A549 (cell line): ENCODE results near the gene HRH4. TPM values are rescaled to one million over a fixed set of nuclear protein-coding genes. Genes with fewer than 3 reads are reported as not detected.

Experiments used
- ATAC-seq, 2 experiments: fragments of 200-7000 bp in 1 of 2; fragments of >200 bp in 1 of 2; cut with Nextera tagmentation in 1 of 2; cut with Tn5 transposase in 1 of 2; 3 replicates each; pipeline versions ENCODE4 v1.8.0 to v1.9.1; 2018 to 2020; ENCODE audit warnings: mild to moderate bottlenecking in 1 of 2, moderate library complexity in 1 of 2
- CTCF ChIA-PET: fragments of 300-600 bp; sonication (Branson Sonifier 250); formaldehyde crosslinking; extraction: SDS; loops from one replicate; lab custom pipeline; 2021; ENCODE audit warnings: antibody characterized with exemption, inconsistent platforms; lab: Yijun Ruan, JAX
- POLR2A ChIA-PET: fragments of 350-600 bp; formaldehyde crosslinking; extraction: SDS; loops from one replicate; lab custom pipeline; 2021; ENCODE audit warnings: antibody characterized with exemption, inconsistent platforms; lab: Yijun Ruan, JAX
- DNase-seq, 2 experiments: peaks; one replicate each; pipeline versions ENCODE4 v3.0.0 to v3.0.0-alpha.2; 2011 to 2016; ENCODE audit warnings: low read depth in 1 of 2, low spot score in 1 of 2
- FAIRE-seq: peaks from 2 replicates; lab custom pipeline; 2011; peaks lifted over from hg19 to GRCh38; lab: Jason Lieb, UNC
- H3K27ac ChIP-seq, 2 experiments: fragments of >200 bp; sonication (Bioruptor Twin); formaldehyde crosslinking; 3 replicates each; pipeline ENCODE4 v1.5.1; 2016 to 2017
- H3K4me1 ChIP-seq: fragments of >200 bp; sonication (Bioruptor Twin); formaldehyde crosslinking; 3 replicates; pipeline ENCODE4 v1.6.1; 2016
- H3K4me2 ChIP-seq: fragments of >200 bp; sonication (Bioruptor Twin); formaldehyde crosslinking; 3 replicates; pipeline ENCODE4 v1.6.1; 2016
- H3K4me3 ChIP-seq: fragments of >200 bp; sonication (Bioruptor Twin); formaldehyde crosslinking; 3 replicates; pipeline ENCODE4 v1.5.1; 2016
- H3K9me3 ChIP-seq: fragments of >200 bp; sonication (Bioruptor Twin); formaldehyde crosslinking; 3 replicates; pipeline ENCODE4 v1.6.1; 2016
- CBX8 ChIP-seq: fragments of 200-600 bp; sonication (generic); IDR thresholded peaks from 2 replicates; pipeline ENCODE4 v1.6.1; 2016
- CTCF ChIP-seq: fragments of >200 bp; sonication (Bioruptor Twin); formaldehyde crosslinking; IDR thresholded peaks from 3 replicates; pipeline ENCODE4 v1.5.1; 2016
- EHF ChIP-seq: fragments of 250-450 bp; sonication (Bioruptor Pico); IDR thresholded peaks from 2 replicates; pipeline ENCODE4 v1.5.0; 2020; ENCODE audit warnings: mild to moderate bottlenecking
- ESRRA ChIP-seq: fragments of 150-350 bp; IDR thresholded peaks from 2 replicates; pipeline ENCODE4 v1.6.1; 2014; ENCODE audit warnings: mild to moderate bottlenecking, low read length, borderline replicate concordance
- FOSB ChIP-seq: fragments of 250-450 bp; sonication (Bioruptor Pico); IDR thresholded peaks from 2 replicates; pipeline ENCODE4 v1.5.0; 2020; ENCODE audit warnings: mild to moderate bottlenecking, moderate library complexity
- FOSL2 ChIP-seq, 2 experiments: fragments of 450-650 bp in 1 of 2; fragments of >200 bp in 1 of 2; sonication (Bioruptor Twin) in 1 of 2; formaldehyde crosslinking; IDR thresholded peaks; 2 replicates each; pipeline versions ENCODE4 v1.5.0 to v1.6.1; 2016 to 2020; ENCODE audit warnings: mild to moderate bottlenecking in 1 of 2, moderate library complexity in 1 of 2
- FOXS1 ChIP-seq: fragments of 250-450 bp; sonication (Bioruptor Pico); IDR thresholded peaks from 2 replicates; pipeline ENCODE4 v1.5.0; 2020; ENCODE audit warnings: mild to moderate bottlenecking, moderate library complexity
- HDAC2 ChIP-seq: fragments of 200-600 bp; sonication (generic); IDR thresholded peaks from 2 replicates; pipeline ENCODE4 v1.6.1; 2016
- HMGXB4 ChIP-seq: fragments of 250-450 bp; sonication (Bioruptor Pico); IDR thresholded peaks from 2 replicates; pipeline ENCODE4 v1.5.0; 2021; ENCODE audit warnings: mild to moderate bottlenecking, moderate library complexity, borderline replicate concordance
- JUNB ChIP-seq: fragments of >200 bp; sonication (Bioruptor Twin); formaldehyde crosslinking; IDR thresholded peaks from 2 replicates; pipeline ENCODE4 v1.6.1; 2016
- MAFK ChIP-seq: fragments of 450-650 bp; IDR thresholded peaks from 2 replicates; pipeline ENCODE4 v1.6.1; 2014; ENCODE audit not compliant: partially characterized antibody
- MAX ChIP-seq: IDR thresholded peaks from 2 replicates; pipeline ENCODE4 v1.6.1; 2012
- NR3C1 ChIP-seq: fragments of >200 bp; sonication (Bioruptor Twin); formaldehyde crosslinking; IDR thresholded peaks from 3 replicates; pipeline ENCODE4 v1.6.1; 2017
- PBX3 ChIP-seq: IDR thresholded peaks from 2 replicates; pipeline ENCODE4 v1.6.1; 2012
- POLR2A ChIP-seq: IDR thresholded peaks from 2 replicates; pipeline ENCODE4 v1.6.1; 2012; ENCODE audit warnings: mild to moderate bottlenecking, low read length
- RFX5 ChIP-seq: fragments of 450-650 bp; IDR thresholded peaks from 2 replicates; pipeline ENCODE4 v1.7.1; 2014; ENCODE audit warnings: antibody characterized with exemption, mild to moderate bottlenecking, moderate library complexity
- RNF2 ChIP-seq: fragments of 200-600 bp; sonication (generic); IDR thresholded peaks from 2 replicates; pipeline ENCODE4 v1.6.1; 2016; ENCODE audit warnings: low read depth, mild to moderate bottlenecking, antibody characterized with exemption, moderate library complexity, borderline replicate concordance
- SREBF2 ChIP-seq: fragments of 450-650 bp; IDR thresholded peaks from 2 replicates; pipeline ENCODE4 v1.6.1; 2014; ENCODE audit warnings: mild to moderate bottlenecking, moderate library complexity
- TFCP2L1 ChIP-seq: fragments of 250-450 bp; sonication (Bioruptor Pico); IDR thresholded peaks from 2 replicates; pipeline ENCODE4 v1.5.0; 2021; ENCODE audit warnings: mild to moderate bottlenecking
- USF2 ChIP-seq: fragments of 450-650 bp; IDR thresholded peaks from 2 replicates; pipeline ENCODE4 v1.6.1; 2014; ENCODE audit warnings: antibody characterized with exemption
- ZFP36 ChIP-seq: fragments of 450-650 bp; IDR thresholded peaks from 2 replicates; pipeline ENCODE4 v1.6.1; 2014; ENCODE audit warnings: borderline replicate concordance; ENCODE audit not compliant: partially characterized antibody
- WGBS: methylation state at CpG from one replicate; pipeline ENCODE4 v1.1.6; 2017; ENCODE audit errors: missing lambda C conversion rate; 5-methylcytosine and 5-hydroxymethylcytosine counted together
- polyA plus RNA-seq, 4 experiments: library from polyadenylated mRNA; depleted of rRNA in 3 of 4; stranded (reverse); fragments of >200 nt; fragmentation: RNase III in 1 of 4; extraction: RNeasy Plus Mini Kit Qiagen cat#74134 plus additional on column Dnase treatment in 1 of 4; gene quantifications; 2 replicates in 3 of 4; 3 replicates in 1 of 4; pipeline ENCODE4 v1.2.3, GENCODE V29; 2011 to 2017

Gene HRH4
- polyA plus RNA-seq, 2 of the 4 experiments (the other 2 are of a cell fraction): 0.04 to 0.08 TPM

GRCh38 chr18:24509435-24509834 lies 49.0 kb downstream of the HRH4 start:
- POLR2A ChIA-PET: no interaction called here
- FAIRE-seq (no peak), ATAC-seq (no peak), DNase-seq (no peak)
- H3K9me3 ChIP-seq: no peaks in the 10 kb centered on the region
- CTCF ChIA-PET: no interaction called here
- no peak overlapping the region for H3K4me2 ChIP-seq
- H3K27ac ChIP-seq: no peak overlapping the region
- no peak for TF ChIP-seq FOXS1 (CRISPR knock-in tag)
- no peak for TF ChIP-seq ESRRA
- TF ChIP-seq MAFK: no peak
- no peak for TF ChIP-seq ZFP36
- TF ChIP-seq RFX5: no peak
- no peak for TF ChIP-seq CTCF
- no peak for TF ChIP-seq HDAC2
- no peak for TF ChIP-seq USF2
- no peak for TF ChIP-seq FOSB (CRISPR knock-in tag)
- no peak for TF ChIP-seq POLR2A
- no peak for TF ChIP-seq CBX8
- TF ChIP-seq TFCP2L1 (CRISPR knock-in tag): no peak
- no peak overlapping the region for H3K4me3 ChIP-seq
- 100% methylated on average over 1 of the region's 1 CpG for WGBS
- no peaks in the 10 kb centered on the region for H3K4me1 ChIP-seq

- no peak overlapping the region for H3K4me3 ChIP-seq
- no peak overlapping the region for H3K4me2 ChIP-seq
- no peaks in the 10 kb centered on the region for H3K4me1 ChIP-seq
- TF ChIP-seq FOSL2 (IDR thresholded peaks at IDR 0.05): no peak
- TF ChIP-seq FOSL2 (CRISPR knock-in tag; IDR thresholded peaks at IDR 0.05): no peak
- no peak for TF ChIP-seq EHF (CRISPR knock-in tag)
- TF ChIP-seq PBX3: no peak
- TF ChIP-seq JUNB: no peak
- TF ChIP-seq RNF2: no peak
- TF ChIP-seq SREBF2: no peak
- no peak for TF ChIP-seq NR3C1
- TF ChIP-seq RFX5: no peak
- TF ChIP-seq MAX: no peak
- TF ChIP-seq HMGXB4 (CRISPR knock-in tag): no peak
- DNase-seq: peak; percentile 48 to 62
- ATAC-seq: peak; percentile 76 to 84; a peak in 5 of 6 replicates
- H3K9me3 ChIP-seq: no peaks in the 10 kb centered on the region
- 5% methylated on average over 2 of the region's 2 CpGs for WGBS
- POLR2A ChIA-PET: no interaction called here
- CTCF ChIA-PET: interaction anchor here (1.0 to 2.6 kb wide), 7 partner anchors 8 to 155 kb away, joined by 3 to 10 read pairs (median 4); no protein-coding TSS in a partner anchor
- no peak overlapping the region for H3K27ac ChIP-seq
- FAIRE-seq: no peak
These were observed 54.0 kb downstream of the HRH4 start for GRCh38 chr18:24514439-24514838.
